ENCODE measurements around the gene ASS1. TPM values are rescaled to one million over a fixed set of nuclear protein-coding genes. Genes with fewer than 3 reads are reported as not detected.

ASS1 gene
- total RNA-seq, 2 experiments from 2014 or later = 5.4 to 6.3 TPM

- Mint-ChIP-seq H3K27ac (no peak overlapping the region), H3K36me3 (no peaks in the 10 kb centered on the region), H3K9me3 (no peaks in the 10 kb centered on the region), H3K4me3 (no peak overlapping the region), H3K27me3 (peaks cover 26% of the 10 kb centered on the region), H3K4me1 (ENCODE audit: low read depth) (no peaks in the 10 kb centered on the region)
- DNase-seq = no peak
- intact Hi-C loops (cut with micrococcal nuclease) = no loop called here
- CTCF ChIA-PET = interaction anchor here (0.7 to 10.8 kb wide), 3 partner anchors 53 to 581 kb away, joined by 3 to 158 read pairs (median 4); no protein-coding TSS in a partner anchor
- POLR2A ChIA-PET = no interaction called here
Observed at GRCh38 chr9:130465383-130466096, 20.8 kb downstream of the ASS1 start.

DNA sequence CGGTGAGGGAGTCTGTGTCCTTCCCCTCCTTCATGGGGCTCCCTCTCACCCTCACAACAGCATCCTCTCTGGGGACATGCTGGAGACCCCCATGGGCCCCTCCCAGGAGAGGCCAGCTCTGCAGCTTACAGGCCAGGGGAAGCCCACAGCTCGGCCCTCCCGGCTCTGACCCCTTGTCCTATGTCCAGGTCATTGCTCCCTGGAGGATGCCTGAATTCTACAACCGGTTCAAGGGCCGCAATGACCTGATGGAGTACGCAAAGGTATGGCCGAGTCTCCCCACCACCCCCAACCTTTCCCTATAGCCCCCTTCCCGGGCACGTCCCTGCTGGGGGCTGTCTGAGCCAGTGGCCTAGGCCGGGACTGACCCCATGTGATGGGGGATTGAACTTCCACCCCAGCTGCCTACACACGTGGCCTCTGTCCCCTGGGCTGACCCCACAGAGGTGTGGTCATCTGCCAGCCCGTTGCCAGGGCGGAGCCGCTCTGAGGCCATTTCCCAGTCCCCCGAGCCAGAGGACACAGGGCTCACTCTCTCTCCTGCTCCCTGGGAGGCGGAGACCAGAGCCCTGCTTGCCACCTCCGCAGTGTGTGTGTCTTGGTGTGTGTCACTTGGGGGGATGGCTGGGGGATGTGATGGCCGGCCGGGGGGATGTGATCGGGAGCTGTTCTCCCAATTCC is 21.9 kb downstream of the ASS1 start:
- H3K27ac Mint-ChIP-seq = no peak overlapping the region
- no peaks in the 10 kb centered on the region for H3K4me1 Mint-ChIP-seq (ENCODE audit: low read depth)
- H3K9me3 Mint-ChIP-seq = no peaks in the 10 kb centered on the region
- DNase-seq = no peak
- H3K36me3 Mint-ChIP-seq = no peaks in the 10 kb centered on the region
- ChIA-PET POLR2A (no interaction called here), CTCF (interaction anchor here (0.7 to 10.8 kb wide), 3 partner anchors 52 to 580 kb away, joined by 3 to 158 read pairs (median 4); no protein-coding TSS in a partner anchor)
- H3K4me3 Mint-ChIP-seq = no peak overlapping the region
- intact Hi-C loops (cut with micrococcal nuclease) = no loop called here
- H3K27me3 Mint-ChIP-seq = peaks cover 26% of the 10 kb centered on the region

GRCh38 chr9:130467316-130467715 is 22.6 kb downstream of the ASS1 start:
- POLR2A ChIA-PET = no interaction called here
- Mint-ChIP-seq H3K27ac (no peak overlapping the region), H3K27me3 (peaks cover 28% of the 10 kb centered on the region), H3K4me3 (no peak overlapping the region), H3K9me3 (no peaks in the 10 kb centered on the region), H3K4me1 (ENCODE audit: low read depth) (no peaks in the 10 kb centered on the region), H3K36me3 (no peaks in the 10 kb centered on the region)
- CTCF ChIA-PET = interaction anchor here (1.3 to 10.8 kb wide), 2 partner anchors 215 to 579 kb away, joined by 4 to 158 read pairs; no protein-coding TSS in a partner anchor
- DNase-seq = no peak
- intact Hi-C loops (cut with micrococcal nuclease) = no loop called here

- H3K9me3 Mint-ChIP-seq = no peaks in the 10 kb centered on the region
- no peak overlapping the region for H3K27ac Mint-ChIP-seq
- H3K36me3 Mint-ChIP-seq = no peaks in the 10 kb centered on the region
- no peak for DNase-seq
- ChIA-PET POLR2A (no interaction called here), CTCF (no interaction called here)
- H3K4me1 Mint-ChIP-seq (ENCODE audit: low read depth) = peaks cover 2% of the 10 kb centered on the region
- no peak overlapping the region for H3K4me3 Mint-ChIP-seq
- H3K27me3 Mint-ChIP-seq = peaks cover 32% of the 10 kb centered on the region
- intact Hi-C loops (cut with micrococcal nuclease) = no loop called here
Observed at GRCh38 chr9:130468566-130468965, 23.8 kb downstream of the ASS1 start.

GRCh38 chr9:130470269-130470668 is 25.5 kb downstream of the ASS1 start:
- no peak overlapping the region for H3K4me3 Mint-ChIP-seq
- peaks cover 33% of the 10 kb centered on the region for H3K27me3 Mint-ChIP-seq
- no peaks in the 10 kb centered on the region for H3K36me3 Mint-ChIP-seq
- intact Hi-C loops (cut with micrococcal nuclease) = no loop called here
- H3K9me3 Mint-ChIP-seq = no peaks in the 10 kb centered on the region
- peaks cover 2% of the 10 kb centered on the region for H3K4me1 Mint-ChIP-seq (ENCODE audit: low read depth)
- no peak overlapping the region for H3K27ac Mint-ChIP-seq
- ChIA-PET POLR2A (no interaction called here), CTCF (no interaction called here)
- no peak for DNase-seq

GRCh38 chr9:130470950-130471349 is 26.2 kb downstream of the ASS1 start:
- Mint-ChIP-seq H3K4me1 (ENCODE audit: low read depth) (peaks cover 2% of the 10 kb centered on the region), H3K27ac (no peak overlapping the region), H3K9me3 (no peaks in the 10 kb centered on the region), H3K36me3 (no peaks in the 10 kb centered on the region), H3K27me3 (peaks cover 35% of the 10 kb centered on the region), H3K4me3 (no peak overlapping the region)
- intact Hi-C loops (cut with micrococcal nuclease) = no loop called here
- DNase-seq = no peak
- ChIA-PET POLR2A (no interaction called here), CTCF (interaction anchor here (1.1 kb wide), 1 partner anchor 213 kb away, joined by 3 read pairs; no protein-coding TSS in a partner anchor)

GRCh38 chr9:130471411-130472183 is 26.8 kb downstream of the ASS1 start:
- intact Hi-C loops (cut with micrococcal nuclease) = no loop called here
- no peak overlapping the region for H3K27ac Mint-ChIP-seq
- DNase-seq = no peak
- H3K4me3 Mint-ChIP-seq = no peak overlapping the region
- peaks cover 33% of the 10 kb centered on the region for H3K27me3 Mint-ChIP-seq
- peaks cover 2% of the 10 kb centered on the region for H3K4me1 Mint-ChIP-seq (ENCODE audit: low read depth)
- POLR2A ChIA-PET = no interaction called here
- H3K36me3 Mint-ChIP-seq = no peaks in the 10 kb centered on the region
- H3K9me3 Mint-ChIP-seq = no peaks in the 10 kb centered on the region
- CTCF ChIA-PET = interaction anchor here (1.1 kb wide), 1 partner anchor 213 kb away, joined by 3 read pairs; no protein-coding TSS in a partner anchor

DNA sequence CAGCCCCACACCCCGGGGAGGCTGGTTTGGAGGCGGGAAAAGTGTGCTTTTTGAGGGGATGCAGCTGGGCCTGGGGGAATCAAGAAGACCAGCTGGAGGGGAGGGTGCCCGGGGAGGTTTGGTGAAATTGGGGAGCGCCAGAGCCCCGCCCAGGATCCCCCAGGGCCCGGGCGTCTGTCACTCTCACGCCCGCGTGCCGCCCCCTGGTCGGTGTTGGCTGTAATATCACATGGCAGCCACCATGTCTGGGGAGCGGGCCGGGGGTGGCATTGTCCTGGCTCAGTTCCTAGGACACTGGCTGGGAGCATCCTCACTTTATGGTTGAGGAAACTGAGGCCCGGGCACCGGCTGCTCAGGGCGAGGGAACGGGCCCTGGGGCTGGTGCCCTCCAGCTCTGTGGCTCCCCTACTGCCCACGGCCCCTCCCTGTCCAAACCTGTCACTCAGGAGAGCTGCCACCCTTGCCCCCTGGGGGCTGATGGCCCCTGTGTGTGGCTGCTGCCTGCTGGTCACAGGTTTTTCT is 27.5 kb downstream of the ASS1 start:
- ChIA-PET POLR2A (no interaction called here), CTCF (interaction anchor here (0.6 kb wide), 1 partner anchor 744 kb away, joined by 4 read pairs; no protein-coding TSS in a partner anchor)
- intact Hi-C loops (cut with micrococcal nuclease) = no loop called here
- no peaks in the 10 kb centered on the region for H3K9me3 Mint-ChIP-seq
- H3K4me1 Mint-ChIP-seq (ENCODE audit: low read depth) = peaks cover 2% of the 10 kb centered on the region
- no peak for DNase-seq
- H3K36me3 Mint-ChIP-seq = no peaks in the 10 kb centered on the region
- H3K27me3 Mint-ChIP-seq = peaks cover 30% of the 10 kb centered on the region
- no peak overlapping the region for H3K4me3 Mint-ChIP-seq
- H3K27ac Mint-ChIP-seq = no peak overlapping the region

GRCh38 chr9:130473009-130473408 is 28.2 kb downstream of the ASS1 start:
- CTCF ChIA-PET = interaction anchor here (1.0 kb wide), 1 partner anchor 12 kb away, joined by 3 read pairs; no protein-coding TSS in a partner anchor
- H3K27me3 Mint-ChIP-seq = peaks cover 23% of the 10 kb centered on the region
- POLR2A ChIA-PET = no interaction called here
- no peaks in the 10 kb centered on the region for H3K36me3 Mint-ChIP-seq
- intact Hi-C loops (cut with micrococcal nuclease) = no loop called here
- H3K9me3 Mint-ChIP-seq = no peaks in the 10 kb centered on the region
- H3K4me1 Mint-ChIP-seq (ENCODE audit: low read depth) = peaks cover 2% of the 10 kb centered on the region
- no peak for DNase-seq
- no peak overlapping the region for H3K4me3 Mint-ChIP-seq
- H3K27ac Mint-ChIP-seq = no peak overlapping the region

GRCh38 chr9:130473566-130473965 is 28.8 kb downstream of the ASS1 start:
- H3K27me3 Mint-ChIP-seq = peaks cover 22% of the 10 kb centered on the region
- H3K27ac Mint-ChIP-seq = no peak overlapping the region
- ChIA-PET CTCF (interaction anchor here (1.0 kb wide), 1 partner anchor 13 kb away, joined by 3 read pairs; no protein-coding TSS in a partner anchor), POLR2A (no interaction called here)
- peaks cover 2% of the 10 kb centered on the region for H3K4me1 Mint-ChIP-seq (ENCODE audit: low read depth)
- H3K9me3 Mint-ChIP-seq = no peaks in the 10 kb centered on the region
- H3K4me3 Mint-ChIP-seq = no peak overlapping the region
- no peak for DNase-seq
- intact Hi-C loops (cut with micrococcal nuclease) = no loop called here
- H3K36me3 Mint-ChIP-seq = no peaks in the 10 kb centered on the region

GRCh38 chr9:130474106-130474505 is 29.3 kb downstream of the ASS1 start:
- peaks cover 2% of the 10 kb centered on the region for H3K4me1 Mint-ChIP-seq (ENCODE audit: low read depth)
- H3K9me3 Mint-ChIP-seq = no peaks in the 10 kb centered on the region
- CTCF ChIA-PET = interaction anchor here (1.0 kb wide), 1 partner anchor 14 kb away, joined by 3 read pairs; no protein-coding TSS in a partner anchor
- no peak overlapping the region for H3K27ac Mint-ChIP-seq
- POLR2A ChIA-PET = no interaction called here
- H3K27me3 Mint-ChIP-seq = peaks cover 18% of the 10 kb centered on the region
- H3K4me3 Mint-ChIP-seq = no peak overlapping the region
- no peaks in the 10 kb centered on the region for H3K36me3 Mint-ChIP-seq
- intact Hi-C loops (cut with micrococcal nuclease) = no loop called here
- DNase-seq = no peak

Measured in activated CD4-positive, alpha-beta memory T cell treated with anti-CD3 and anti-CD28 coated beads for 36 hours (primary cell).